ENCODE measurements around the gene FEN1.

DNA sequence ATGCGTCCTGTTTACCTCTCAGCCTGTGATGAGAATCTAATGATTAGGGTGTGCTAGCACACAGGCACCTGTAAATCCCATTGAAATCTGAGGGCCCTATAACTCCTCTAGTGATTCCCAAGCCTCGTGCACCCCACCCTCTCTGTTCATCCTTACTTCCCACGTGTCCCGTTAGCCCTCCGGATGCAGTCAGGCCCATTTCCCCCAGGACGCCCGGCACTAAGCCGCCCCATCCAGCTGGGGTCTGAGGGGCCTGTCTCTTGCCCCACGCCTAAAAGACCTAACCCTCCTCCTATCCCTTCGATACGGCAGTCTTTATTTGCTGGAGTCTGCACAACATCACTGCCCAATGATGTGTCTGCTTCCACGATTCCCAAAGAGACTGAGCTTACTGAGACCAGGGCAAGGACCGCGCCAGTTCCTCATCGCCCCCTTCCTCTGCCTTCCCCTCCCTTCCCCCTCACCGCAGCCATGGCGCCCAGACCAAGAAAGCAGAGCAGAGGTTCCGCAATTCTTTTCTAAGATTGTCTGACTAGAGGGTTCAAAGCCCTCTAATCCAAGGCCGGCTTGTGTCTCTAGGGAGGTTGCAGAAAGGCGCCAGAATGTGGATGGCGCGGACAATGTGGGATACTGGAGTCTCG lies 34.3 kb downstream of the FEN1 start:
- TF ChIP-seq, protein P1, sequence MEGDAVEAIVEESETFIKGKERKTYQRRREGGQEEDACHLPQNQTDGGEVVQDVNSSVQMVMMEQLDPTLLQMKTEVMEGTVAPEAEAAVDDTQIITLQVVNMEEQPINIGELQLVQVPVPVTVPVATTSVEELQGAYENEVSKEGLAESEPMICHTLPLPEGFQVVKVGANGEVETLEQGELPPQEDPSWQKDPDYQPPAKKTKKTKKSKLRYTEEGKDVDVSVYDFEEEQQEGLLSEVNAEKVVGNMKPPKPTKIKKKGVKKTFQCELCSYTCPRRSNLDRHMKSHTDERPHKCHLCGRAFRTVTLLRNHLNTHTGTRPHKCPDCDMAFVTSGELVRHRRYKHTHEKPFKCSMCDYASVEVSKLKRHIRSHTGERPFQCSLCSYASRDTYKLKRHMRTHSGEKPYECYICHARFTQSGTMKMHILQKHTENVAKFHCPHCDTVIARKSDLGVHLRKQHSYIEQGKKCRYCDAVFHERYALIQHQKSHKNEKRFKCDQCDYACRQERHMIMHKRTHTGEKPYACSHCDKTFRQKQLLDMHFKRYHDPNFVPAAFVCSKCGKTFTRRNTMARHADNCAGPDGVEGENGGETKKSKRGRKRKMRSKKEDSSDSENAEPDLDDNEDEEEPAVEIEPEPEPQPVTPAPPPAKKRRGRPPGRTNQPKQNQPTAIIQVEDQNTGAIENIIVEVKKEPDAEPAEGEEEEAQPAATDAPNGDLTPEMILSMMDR (IDR thresholded peaks at IDR 0.05; ENCODE audit: poor library complexity) = no peak
- TF ChIP-seq EZH2phosphoT487 (IDR thresholded peaks at IDR 0.05; ENCODE audit: low read depth, severe bottlenecking, unreplicated experiment) = no peak
